ENCODE results near the gene HHAT.

DNA sequence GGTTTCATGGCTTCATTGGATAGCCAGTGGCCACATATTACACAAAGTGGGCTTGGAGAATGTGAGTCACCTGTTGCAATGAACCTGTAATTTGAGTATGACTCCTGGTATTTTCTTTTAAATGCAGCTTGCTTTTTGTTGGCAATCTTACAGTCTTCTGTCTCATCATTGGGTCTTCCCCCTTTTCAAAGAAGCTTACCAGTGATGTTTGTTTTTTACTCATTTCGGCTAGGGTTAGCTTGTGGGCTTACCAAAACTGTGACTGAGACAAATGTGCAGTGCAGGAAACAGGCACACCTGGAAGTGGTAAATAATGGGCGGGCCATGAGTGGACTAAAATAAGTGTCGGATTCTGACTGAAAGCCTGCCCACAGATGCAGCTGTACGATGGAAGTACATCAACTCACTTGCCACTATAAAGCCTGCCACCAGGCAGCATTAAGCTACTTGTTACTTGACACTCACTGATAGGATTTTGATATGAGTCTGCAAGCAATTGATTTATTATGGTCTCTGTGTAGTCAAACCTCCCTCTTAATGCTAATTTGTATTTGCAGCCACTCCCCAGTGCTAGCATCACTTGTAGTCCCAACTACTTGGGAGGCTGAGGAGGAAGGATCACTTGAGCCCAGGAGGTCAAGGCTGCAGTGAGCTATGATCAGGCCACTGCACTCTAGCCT is 4.2 kb downstream of the HHAT start:
- TF ChIP-seq, protein P1, sequence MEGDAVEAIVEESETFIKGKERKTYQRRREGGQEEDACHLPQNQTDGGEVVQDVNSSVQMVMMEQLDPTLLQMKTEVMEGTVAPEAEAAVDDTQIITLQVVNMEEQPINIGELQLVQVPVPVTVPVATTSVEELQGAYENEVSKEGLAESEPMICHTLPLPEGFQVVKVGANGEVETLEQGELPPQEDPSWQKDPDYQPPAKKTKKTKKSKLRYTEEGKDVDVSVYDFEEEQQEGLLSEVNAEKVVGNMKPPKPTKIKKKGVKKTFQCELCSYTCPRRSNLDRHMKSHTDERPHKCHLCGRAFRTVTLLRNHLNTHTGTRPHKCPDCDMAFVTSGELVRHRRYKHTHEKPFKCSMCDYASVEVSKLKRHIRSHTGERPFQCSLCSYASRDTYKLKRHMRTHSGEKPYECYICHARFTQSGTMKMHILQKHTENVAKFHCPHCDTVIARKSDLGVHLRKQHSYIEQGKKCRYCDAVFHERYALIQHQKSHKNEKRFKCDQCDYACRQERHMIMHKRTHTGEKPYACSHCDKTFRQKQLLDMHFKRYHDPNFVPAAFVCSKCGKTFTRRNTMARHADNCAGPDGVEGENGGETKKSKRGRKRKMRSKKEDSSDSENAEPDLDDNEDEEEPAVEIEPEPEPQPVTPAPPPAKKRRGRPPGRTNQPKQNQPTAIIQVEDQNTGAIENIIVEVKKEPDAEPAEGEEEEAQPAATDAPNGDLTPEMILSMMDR (IDR thresholded peaks at IDR 0.05), result no peak
- no peak for TF ChIP-seq ZFX (IDR thresholded peaks at IDR 0.05; ENCODE audit: borderline replicate concordance)

Measured in 22Rv1 (cell line).